AG09309 (cell line): ENCODE data around the gene MRPS17.

Experiments used
- DNase-seq: peaks from one replicate; pipeline ENCODE4 v3.0.0-alpha.2; 2010; ENCODE audit warnings: low read depth
- H3K4me3 ChIP-seq: 2 replicates; pipeline ENCODE4 v1.5.1; 2011; ENCODE audit warnings: mild to moderate bottlenecking, low read depth, low read length, moderate library complexity; ENCODE audit not compliant: control insufficient read depth
- CTCF ChIP-seq: IDR thresholded peaks from 2 replicates; pipeline ENCODE4 v1.5.1; 2011; ENCODE audit warnings: mild to moderate bottlenecking, low read depth, low read length, inconsistent platforms; ENCODE audit not compliant: insufficient read depth, control insufficient read depth; ENCODE audit errors: missing control alignments

Gene MRPS17

GRCh38 chr7:55964261-55965099 lies 12.8 kb downstream of the MRPS17 start, which contains the start of gene NIPSNAP2:
NIPSNAP2 (plus strand) TSS chr7:55964585; CDS start chr7:55964610, 25 bp downstream.
- TF ChIP-seq CTCF = peak; percentile 38
- DNase-seq = no peak
- peak within 1 kb of the TSS; percentile 52 for H3K4me3 ChIP-seq

GRCh38 chr7:55965100-55965470 lies 13.4 kb downstream of the MRPS17 start:
- DNase-seq = no peak
- TF ChIP-seq CTCF = no peak
- peak overlapping the region; percentile 49 for H3K4me3 ChIP-seq

GRCh38 chr7:55965805-55966421 lies 14.2 kb downstream of the MRPS17 start:
- TF ChIP-seq CTCF = no peak
- H3K4me3 ChIP-seq = no peak overlapping the region
- peak; percentile 46 for DNase-seq

- no peak for DNase-seq
- no peak for TF ChIP-seq CTCF
- H3K4me3 ChIP-seq = no peak overlapping the region
These were observed 15.2 kb downstream of the MRPS17 start for GRCh38 chr7:55966851-55967250.

GRCh38 chr7:55969391-55969790 lies 17.7 kb downstream of the MRPS17 start:
- no peak overlapping the region for H3K4me3 ChIP-seq
- DNase-seq = no peak
- no peak for TF ChIP-seq CTCF

GRCh38 chr7:55970561-55970960 lies 18.9 kb downstream of the MRPS17 start:
- H3K4me3 ChIP-seq = no peak overlapping the region
- DNase-seq = no peak
- TF ChIP-seq CTCF = no peak
